Cerebellar cortex (tissue), 1 donor: ENCODE measurements around the gene PXYLP1.

Source experiments
- DNase-seq: peaks from one replicate; pipeline ENCODE4 v3.0.0-alpha.2; 2015; ENCODE audit warnings: low spot score

PXYLP1 gene

DNA sequence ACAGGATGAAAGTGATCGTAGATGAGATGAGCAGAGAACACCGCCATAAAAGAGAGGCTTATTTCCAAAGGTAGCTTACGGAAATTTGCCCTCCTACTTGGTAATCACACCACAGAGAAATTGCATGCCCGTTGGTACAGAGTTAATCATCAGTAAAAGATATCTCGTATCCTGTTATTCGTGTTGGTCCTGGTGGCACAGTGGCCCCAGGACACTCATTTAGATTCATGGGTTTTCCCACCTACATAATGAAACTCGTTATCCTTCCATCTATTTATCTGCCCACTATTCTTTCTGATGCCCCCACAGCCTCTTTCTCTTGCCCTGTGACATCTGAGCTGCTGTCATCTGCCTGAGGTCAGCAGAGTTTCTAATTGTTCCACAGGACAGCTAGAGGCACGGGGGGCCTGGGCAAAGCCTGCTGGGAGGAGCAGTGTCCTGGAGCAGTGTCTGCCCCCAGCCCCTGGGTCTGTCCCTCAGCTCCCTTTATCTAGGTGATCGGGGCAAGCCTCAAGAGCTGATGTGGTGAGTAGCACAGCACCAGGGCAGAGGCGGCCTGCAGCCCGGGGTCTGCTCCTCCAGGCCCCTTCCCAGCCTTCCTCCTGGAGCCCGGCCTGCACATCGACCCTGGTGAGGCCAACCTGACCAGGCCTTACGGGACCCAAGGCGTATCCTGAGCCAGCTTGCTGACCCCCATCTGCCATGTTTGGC, 42.2 kb downstream of the PXYLP1 start:
- DNase-seq = no peak

DNA sequence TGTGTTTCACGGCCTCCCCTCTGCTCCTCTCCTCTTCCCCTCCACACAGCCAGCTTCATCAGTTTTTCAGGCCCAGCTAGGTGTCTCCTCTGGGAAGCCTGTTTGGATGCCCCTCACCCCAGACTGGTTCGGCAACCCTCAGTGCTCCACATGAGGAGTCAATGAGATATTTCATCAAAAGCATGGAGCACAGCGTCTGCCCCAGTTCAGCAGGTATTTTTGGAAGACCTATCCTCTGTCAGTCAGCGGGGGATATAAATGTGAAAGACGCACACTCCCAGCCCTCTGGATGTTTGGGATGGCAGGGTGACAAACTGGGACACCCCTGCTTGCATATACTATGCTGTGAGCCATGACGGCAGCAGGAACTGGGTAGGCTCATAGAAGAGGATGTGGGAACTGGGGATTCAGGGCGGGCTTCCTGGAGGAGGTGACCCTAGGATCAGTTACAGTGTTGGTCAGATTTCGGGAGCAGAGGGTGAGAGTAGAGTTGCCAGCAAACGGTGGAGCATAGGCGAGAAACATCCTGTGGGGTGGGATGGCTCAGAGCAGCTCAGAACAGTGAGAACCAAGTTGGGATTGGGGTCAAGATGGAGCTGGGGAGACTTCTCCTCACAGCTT, 42.9 kb downstream of the PXYLP1 start:
- no peak for DNase-seq

GRCh38 chr3:141275032-141275422, 43.4 kb downstream of the PXYLP1 start:
- no peak for DNase-seq

GRCh38 chr3:141275511-141275910, 43.9 kb downstream of the PXYLP1 start:
- DNase-seq = no peak

GRCh38 chr3:141275973-141276372, 44.3 kb downstream of the PXYLP1 start:
- no peak for DNase-seq

DNA sequence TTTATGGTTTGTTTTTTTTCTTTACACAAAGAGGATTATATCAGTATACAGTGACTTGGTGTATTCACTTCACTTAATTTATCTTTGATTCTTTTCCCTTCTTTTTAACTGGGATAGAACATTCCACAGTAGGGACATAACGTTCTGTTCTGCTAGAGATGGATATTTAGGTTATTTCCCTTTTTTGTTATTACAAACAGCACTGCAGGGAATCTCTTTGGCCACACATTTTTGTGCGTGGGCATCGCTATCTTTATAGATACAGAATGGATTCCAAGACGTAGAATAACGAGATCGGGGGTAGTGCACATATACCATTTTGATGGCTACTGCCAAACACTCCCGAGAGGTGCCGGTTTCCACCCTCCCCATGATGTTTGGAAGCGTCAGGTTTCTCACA, 44.8 kb downstream of the PXYLP1 start:
- DNase-seq = no peak

GRCh38 chr3:141277451-141277850, 45.8 kb downstream of the PXYLP1 start:
- no peak for DNase-seq

DNA sequence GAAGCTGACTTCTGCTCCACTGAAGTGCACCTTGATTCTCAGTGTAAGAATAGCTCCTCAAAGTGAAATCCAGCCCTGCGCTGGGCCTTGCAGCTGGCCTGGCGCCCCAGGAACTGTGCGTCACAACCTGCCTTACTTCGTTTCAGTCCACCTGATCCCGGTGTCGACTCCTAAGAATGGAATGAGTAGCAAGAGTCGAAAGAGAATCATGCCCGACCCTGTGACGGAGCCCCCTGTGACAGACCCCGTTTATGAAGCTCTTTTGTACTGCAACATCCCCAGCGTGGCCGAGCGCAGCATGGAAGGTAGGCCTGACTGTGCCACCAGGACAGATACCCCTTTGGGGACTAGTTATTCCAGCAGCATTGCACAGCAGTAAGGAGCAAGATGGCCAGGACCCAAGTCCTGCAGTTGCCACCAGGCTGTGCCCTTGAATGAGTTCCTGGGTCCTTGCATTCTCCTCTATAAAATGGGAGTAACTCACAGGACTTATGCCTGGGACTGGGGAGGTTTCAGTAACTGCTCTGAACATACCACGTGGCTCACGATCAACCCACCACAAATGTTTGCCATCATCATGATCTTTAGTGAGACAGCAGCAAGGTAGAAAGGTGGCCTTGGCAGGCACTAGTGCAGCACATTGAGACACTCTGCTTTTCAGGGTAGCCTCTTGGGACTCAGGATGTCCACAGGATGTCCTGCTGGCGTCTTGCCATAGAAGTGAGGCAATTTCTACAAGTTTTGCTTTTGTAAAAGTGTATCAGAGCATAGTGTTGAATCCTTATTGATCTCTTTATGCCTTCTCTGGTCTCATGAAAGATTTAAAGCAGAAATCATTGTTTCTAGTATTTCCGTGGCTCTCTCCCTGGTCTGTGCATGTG, 46.8 kb downstream of the PXYLP1 start:
- no peak for DNase-seq

DNA sequence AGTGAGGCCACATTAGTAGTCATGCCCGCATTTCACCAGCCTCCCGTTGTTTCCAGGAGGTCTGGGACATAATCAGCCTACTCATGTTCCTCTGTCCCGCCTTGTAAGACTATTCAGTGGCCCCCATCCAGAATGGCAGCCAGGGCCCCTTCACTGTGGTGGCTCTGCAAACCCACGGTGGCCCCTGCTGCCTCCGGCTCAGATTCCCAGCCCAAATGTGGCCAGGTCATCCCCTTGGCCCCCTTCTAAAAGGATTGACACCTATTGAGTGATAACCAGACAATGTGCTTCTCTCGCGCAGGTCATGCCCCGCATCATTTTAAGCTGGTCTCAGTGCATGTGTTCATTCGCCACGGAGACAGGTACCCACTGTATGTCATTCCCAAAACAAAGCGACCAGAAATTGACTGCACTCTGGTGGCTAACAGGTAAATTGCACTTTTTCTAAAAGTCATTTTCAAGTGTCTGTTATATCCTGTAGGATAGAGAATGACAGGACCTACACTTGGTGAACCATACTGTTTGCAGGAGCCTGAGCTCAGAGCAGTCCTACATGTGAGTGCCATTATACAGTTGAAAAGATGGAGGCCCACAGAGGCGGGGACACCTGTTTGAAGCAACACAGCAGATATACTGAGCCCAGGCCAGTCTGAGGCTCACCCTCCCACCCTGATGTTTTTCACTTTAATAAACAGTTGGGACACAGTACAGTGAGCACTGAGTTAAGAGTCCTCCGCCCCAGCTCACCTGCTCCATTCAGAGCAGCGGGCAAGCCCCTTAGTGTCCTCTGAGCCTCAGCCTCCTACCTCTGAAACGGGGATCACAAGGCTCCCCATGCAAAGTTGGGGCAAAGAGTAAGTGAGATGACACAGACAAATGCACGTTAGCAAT, 47.7 kb downstream of the PXYLP1 start:
- peak; percentile 61 for DNase-seq

- no peak for DNase-seq
These were observed 48.5 kb downstream of the PXYLP1 start for GRCh38 chr3:141280086-141280485.

DNA sequence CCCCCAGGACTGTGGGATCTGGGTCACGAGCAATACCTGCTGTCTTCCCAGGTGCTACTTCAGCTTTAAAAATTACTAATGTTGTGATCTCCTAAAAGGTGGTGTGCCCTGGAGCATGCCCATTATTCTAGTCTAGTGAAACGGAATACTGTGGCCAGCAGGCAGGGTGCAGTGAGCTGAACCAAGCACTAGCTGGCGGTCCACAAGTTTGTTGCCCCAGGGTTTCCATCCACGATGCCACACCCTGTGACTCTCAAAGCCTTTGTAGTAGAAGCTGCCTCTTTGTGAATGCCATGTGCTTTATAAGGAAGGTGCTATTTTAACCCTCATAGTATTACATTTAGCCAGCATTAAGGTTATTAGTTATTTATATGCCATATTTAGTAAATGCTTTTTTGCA, 49.1 kb downstream of the PXYLP1 start:
- no peak for DNase-seq

GRCh38 chr3:141285570-141285969, 53.9 kb downstream of the PXYLP1 start:
- DNase-seq = no peak

- no peak for DNase-seq
These were observed 55.2 kb downstream of the PXYLP1 start for GRCh38 chr3:141286856-141287255.

- no peak for DNase-seq
These were observed 55.7 kb downstream of the PXYLP1 start for GRCh38 chr3:141287326-141287725.

- no peak for DNase-seq
These were observed 56.8 kb downstream of the PXYLP1 start for GRCh38 chr3:141288336-141288990.

DNA sequence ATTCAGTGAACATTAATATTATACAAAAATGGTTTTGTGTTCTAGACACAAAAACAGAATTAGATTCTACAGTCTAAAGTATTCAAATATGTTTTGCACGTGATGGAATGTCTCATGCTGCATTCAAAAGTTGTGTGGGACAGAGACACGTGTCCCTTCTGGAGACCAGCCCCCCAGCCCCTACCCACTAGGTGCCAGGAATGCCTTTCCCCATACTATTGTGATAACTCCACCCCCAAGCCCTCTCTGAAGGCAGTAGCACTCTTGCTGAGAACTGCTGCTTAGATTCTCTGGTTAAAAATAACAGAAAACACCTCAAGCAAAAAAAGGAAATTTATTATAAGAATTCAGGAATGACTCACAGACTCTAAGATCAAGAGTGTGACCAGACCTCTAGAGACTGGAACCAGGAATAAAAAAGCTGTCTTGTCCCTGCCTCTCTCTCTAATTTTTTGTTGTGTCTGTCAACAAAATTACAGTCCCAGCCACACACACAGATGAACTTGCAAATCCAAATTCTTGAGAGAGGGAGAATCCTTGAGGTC, 57.7 kb downstream of the PXYLP1 start:
- no peak for DNase-seq

- DNase-seq = no peak
These were observed 60.1 kb downstream of the PXYLP1 start for GRCh38 chr3:141291559-141292355.

DNA sequence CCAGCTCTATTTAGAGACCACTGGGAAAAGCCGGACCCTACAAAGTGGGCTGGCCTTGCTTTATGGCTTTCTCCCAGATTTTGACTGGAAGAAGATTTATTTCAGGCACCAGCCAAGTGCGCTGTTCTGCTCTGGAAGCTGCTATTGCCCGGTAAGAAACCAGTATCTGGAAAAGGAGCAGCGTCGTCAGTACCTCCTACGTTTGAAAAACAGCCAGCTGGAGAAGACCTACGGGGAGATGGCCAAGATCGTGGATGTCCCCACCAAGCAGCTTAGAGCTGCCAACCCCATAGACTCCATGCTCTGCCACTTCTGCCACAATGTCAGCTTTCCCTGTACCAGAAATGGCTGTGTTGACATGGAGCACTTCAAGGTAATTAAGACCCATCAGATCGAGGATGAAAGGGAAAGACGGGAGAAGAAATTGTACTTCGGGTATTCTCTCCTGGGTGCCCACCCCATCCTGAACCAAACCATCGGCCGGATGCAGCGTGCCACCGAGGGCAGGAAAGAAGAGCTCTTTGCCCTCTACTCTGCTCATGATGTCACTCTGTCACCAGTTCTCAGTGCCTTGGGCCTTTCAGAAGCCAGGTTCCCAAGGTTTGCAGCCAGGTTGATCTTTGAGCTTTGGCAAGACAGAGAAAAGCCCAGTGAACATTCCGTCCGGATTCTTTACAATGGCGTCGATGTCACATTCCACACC, 60.9 kb downstream of the PXYLP1 start:
- DNase-seq = no peak

GRCh38 chr3:141294301-141294700, 62.7 kb downstream of the PXYLP1 start:
- DNase-seq = no peak

GRCh38 chr3:141294848-141295247, 63.2 kb downstream of the PXYLP1 start:
- no peak for DNase-seq
